MCF 10A (cell line): ENCODE results near the gene FIGLA. TPM values are rescaled to one million over a fixed set of nuclear protein-coding genes. Genes with fewer than 3 reads are reported as not detected.

Experiments
- BruUV-seq: library from RNA; stranded (reverse); fragments of 400-500 nt; replicated peaks from 2 replicates; lab custom pipeline; 2021; lab: Mats Ljungman, UMichigan
- CTCF ChIA-PET: fragments of 300-600 bp; sonication (Branson Sonifier 250); formaldehyde crosslinking; extraction: SDS; loops from one replicate; lab custom pipeline; 2021; ENCODE audit warnings: antibody characterized with exemption, inconsistent platforms; lab: Yijun Ruan, JAX
- POLR2A ChIA-PET: fragments of 300-600, 350-650 bp; sonication (Branson Sonifier 250); formaldehyde crosslinking; extraction: SDS; loops from one replicate; lab custom pipeline; 2020; ENCODE audit warnings: antibody characterized with exemption, inconsistent platforms; lab: Yijun Ruan, JAX
- DNase-seq: peaks from one replicate; pipeline ENCODE4 v3.0.0-alpha.2; 2018; ENCODE audit not compliant: unreplicated experiment
- H3K27ac Mint-ChIP-seq: one replicate; pipeline ENCODE4 v1.8.0; 2022; ENCODE audit warnings: mild to moderate bottlenecking, low read depth, mixed read lengths; ENCODE audit not compliant: unreplicated experiment
- H3K27me3 Mint-ChIP-seq: one replicate; pipeline ENCODE4 v1.8.0; 2022; ENCODE audit warnings: mixed read lengths; ENCODE audit not compliant: insufficient read depth, unreplicated experiment
- H3K36me3 Mint-ChIP-seq: one replicate; pipeline ENCODE4 v1.8.0; 2022; ENCODE audit warnings: mild to moderate bottlenecking, moderate library complexity, mixed read lengths; ENCODE audit not compliant: insufficient read depth, unreplicated experiment
- H3K4me1 Mint-ChIP-seq: one replicate; pipeline ENCODE4 v1.8.0; 2022; ENCODE audit warnings: mixed read lengths; ENCODE audit not compliant: insufficient read depth, unreplicated experiment
- H3K4me3 Mint-ChIP-seq: one replicate; pipeline ENCODE4 v1.8.0; 2022; ENCODE audit warnings: mild to moderate bottlenecking, moderate library complexity, mixed read lengths; ENCODE audit not compliant: unreplicated experiment
- H3K9me3 Mint-ChIP-seq: one replicate; pipeline ENCODE4 v1.8.0; 2022; ENCODE audit warnings: mixed read lengths; ENCODE audit not compliant: unreplicated experiment
- CTCF ChIP-seq: fragments of 200-600 bp; IDR thresholded peaks from one replicate; pipeline ENCODE4 v1.8.0; 2022; ENCODE audit warnings: antibody characterized with exemption, mild to moderate bottlenecking; ENCODE audit not compliant: unreplicated experiment
- intact Hi-C: fragments of 100-400 bp; cut with micrococcal nuclease; formaldehyde crosslinking; loops from 2 replicates; pipeline ENCODE4 v1.14.1; 2022
- total RNA-seq: library from RNA; stranded (reverse); gene quantifications from 2 replicates; pipeline ENCODE4 v1.2.3, GENCODE V29; 2022

Gene FIGLA
- total RNA-seq, 1 experiment from 2014 or later: not detected

- Mint-ChIP-seq H3K27me3 (peaks cover 12% of the 10 kb centered on the region), H3K36me3 (no peaks in the 10 kb centered on the region), H3K4me3 (no peak overlapping the region), H3K4me1 (no peaks in the 10 kb centered on the region), H3K9me3 (peaks cover 3% of the 10 kb centered on the region), H3K27ac (no peak overlapping the region)
- intact Hi-C loops: no loop called here
- no peak for TF ChIP-seq CTCF
- ChIA-PET POLR2A (no interaction called here), CTCF (interaction anchor here (0.6 to 0.7 kb wide), 2 partner anchors 450 to 605 kb away, joined by 3 read pairs; no protein-coding TSS in a partner anchor)
- no TSS peak for BruUV-seq
- no peak for DNase-seq
Measured at GRCh38 chr2:70752396-70752795, 38.0 kb downstream of the FIGLA start.

- DNase-seq: no peak
- no peaks in the 10 kb centered on the region for H3K4me1 Mint-ChIP-seq
- H3K27ac Mint-ChIP-seq: no peak overlapping the region
- H3K27me3 Mint-ChIP-seq: peaks cover 12% of the 10 kb centered on the region
- H3K4me3 Mint-ChIP-seq: no peak overlapping the region
- H3K9me3 Mint-ChIP-seq: peaks cover 7% of the 10 kb centered on the region
- CTCF ChIA-PET: interaction anchor here (0.7 to 1.2 kb wide), 2 partner anchors 37 to 449 kb away, joined by 3 read pairs; no protein-coding TSS in a partner anchor
- no peaks in the 10 kb centered on the region for H3K36me3 Mint-ChIP-seq
- POLR2A ChIA-PET: no interaction called here
- no peak for TF ChIP-seq CTCF
- no TSS peak for BruUV-seq
- intact Hi-C loops: no loop called here
Measured at GRCh38 chr2:70751881-70752280, 38.6 kb downstream of the FIGLA start.

GRCh38 chr2:70750320-70750719, 40.1 kb downstream of the FIGLA start:
- peaks cover 12% of the 10 kb centered on the region for H3K27me3 Mint-ChIP-seq
- POLR2A ChIA-PET: no interaction called here
- no TSS peak for BruUV-seq

More at GRCh38 chr2:70750320-70750719, 40.1 kb downstream of the FIGLA start:
- CTCF ChIA-PET: interaction anchor here (1.2 kb wide), 1 partner anchor 39 kb away, joined by 3 read pairs; no protein-coding TSS in a partner anchor
- Mint-ChIP-seq H3K4me3 (no peak overlapping the region), H3K36me3 (no peaks in the 10 kb centered on the region), H3K27ac (no peak overlapping the region), H3K4me1 (no peaks in the 10 kb centered on the region), H3K9me3 (peaks cover 7% of the 10 kb centered on the region)
- no peak for DNase-seq
- intact Hi-C loops: no loop called here
- no peak for TF ChIP-seq CTCF
